Activated CD4-positive, alpha-beta memory T cell treated with anti-CD3 and anti-CD28 coated beads, Interleukin-2, amount 10 ng/mL, durations not matched to agents 7 days and 5 days (primary cell): ENCODE measurements around the gene ANKRD34C. TPM values are rescaled to one million over a fixed set of nuclear protein-coding genes. Genes with fewer than 3 reads are reported as not detected.

Experiments used
- CTCF ChIA-PET: fragments of 350-600 bp; sonication (Branson Sonifier 250); formaldehyde crosslinking; loops from one replicate; lab custom pipeline; 2021; ENCODE audit warnings: antibody characterized with exemption, inconsistent platforms; lab: Charles Lee
- POLR2A ChIA-PET: fragments of 350-600 bp; sonication (Branson Sonifier 250); formaldehyde crosslinking; loops from one replicate; lab custom pipeline; 2021; ENCODE audit warnings: antibody characterized with exemption; lab: Charles Lee
- DNase-seq: peaks from one replicate; pipeline ENCODE4 v3.0.0-alpha.2; 2020
- H3K27ac Mint-ChIP-seq: one replicate; pipeline ENCODE4 v1.8.0; 2021; ENCODE audit warnings: mild to moderate bottlenecking, mixed read lengths
- H3K27me3 Mint-ChIP-seq: one replicate; pipeline ENCODE4 v1.8.0; 2021; ENCODE audit warnings: mixed read lengths
- H3K36me3 Mint-ChIP-seq: one replicate; pipeline ENCODE4 v1.8.0; 2021; ENCODE audit warnings: low read depth, mixed read lengths
- H3K4me1 Mint-ChIP-seq: one replicate; pipeline ENCODE4 v1.8.0; 2021; ENCODE audit warnings: mixed read lengths
- H3K4me3 Mint-ChIP-seq: one replicate; pipeline ENCODE4 v1.8.0; 2021; ENCODE audit warnings: mild to moderate bottlenecking, mixed read lengths
- H3K9me3 Mint-ChIP-seq: one replicate; pipeline ENCODE4 v1.8.0; 2021; ENCODE audit warnings: mixed read lengths
- total RNA-seq, 2 experiments: library from RNA; stranded (reverse); gene quantifications; one replicate each; pipeline ENCODE4 v1.2.3, GENCODE V29; 2021

ANKRD34C gene
- total RNA-seq, 2 experiments from 2014 or later, result not detected

DNA sequence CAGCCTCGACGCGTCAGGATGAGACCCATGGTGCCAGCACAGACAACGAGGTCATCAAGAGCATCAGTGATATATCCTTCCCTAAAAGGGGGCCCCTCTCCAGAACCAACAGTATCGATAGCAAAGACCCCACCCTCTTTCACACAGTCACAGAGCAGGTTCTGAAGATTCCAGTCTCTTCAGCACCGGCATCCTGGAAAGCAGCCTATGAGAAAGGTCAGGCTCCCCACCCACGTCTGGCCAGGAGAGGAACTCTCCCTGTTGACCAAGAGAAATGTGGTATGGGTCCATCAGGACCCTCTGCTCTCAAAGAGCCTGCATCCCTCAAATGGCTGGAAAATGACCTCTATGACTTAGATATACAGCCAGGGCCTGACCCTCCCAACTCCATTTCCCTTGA, 11.6 kb downstream of the ANKRD34C start:
- no peak overlapping the region for H3K4me3 Mint-ChIP-seq
- no peak for DNase-seq
- H3K9me3 Mint-ChIP-seq, result no peaks in the 10 kb centered on the region
- H3K4me1 Mint-ChIP-seq, result no peaks in the 10 kb centered on the region
- H3K27ac Mint-ChIP-seq, result no peak overlapping the region
- no peaks in the 10 kb centered on the region for H3K36me3 Mint-ChIP-seq
- CTCF ChIA-PET, result no interaction called here
- POLR2A ChIA-PET, result no interaction called here
- peaks cover 22% of the 10 kb centered on the region for H3K27me3 Mint-ChIP-seq

DNA sequence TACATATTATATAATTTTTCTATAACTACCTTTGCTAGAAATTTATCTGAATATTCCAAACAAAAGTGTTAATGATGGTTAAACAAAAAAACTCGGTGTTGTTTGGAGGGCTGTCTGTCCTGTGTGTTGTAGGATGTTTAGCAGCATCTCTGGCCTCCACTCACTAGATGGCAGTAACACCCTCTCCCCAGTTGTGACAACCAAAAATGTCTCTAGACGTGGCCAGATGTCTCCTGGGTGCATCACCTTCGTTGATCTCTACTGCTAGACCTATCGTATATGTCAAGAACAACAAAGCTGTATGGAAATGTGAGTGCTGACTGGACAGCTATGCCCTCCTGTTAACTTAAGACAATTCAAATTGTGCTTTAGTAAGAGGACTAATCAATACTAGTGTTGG, 14.1 kb downstream of the ANKRD34C start:
- no peak for DNase-seq
- POLR2A ChIA-PET, result interaction anchor here (1.1 kb wide), 1 partner anchor 15 kb away, joined by 5 read pairs; the partner anchor contains the start of gene TMED3
- Mint-ChIP-seq H3K4me3 (no peak overlapping the region), H3K27ac (no peak overlapping the region), H3K36me3 (no peaks in the 10 kb centered on the region), H3K9me3 (no peaks in the 10 kb centered on the region), H3K27me3 (peaks cover 31% of the 10 kb centered on the region), H3K4me1 (no peaks in the 10 kb centered on the region)
- CTCF ChIA-PET, result interaction anchor here (1.2 to 1.4 kb wide), 2 partner anchors 14 to 299 kb away, joined by 3 to 4 read pairs; partner anchors contain the start of gene TMED3

- H3K36me3 Mint-ChIP-seq, result no peaks in the 10 kb centered on the region
- CTCF ChIA-PET, result interaction anchor here (0.7 kb wide), 1 partner anchor 15 kb away, joined by 3 read pairs; no protein-coding TSS in a partner anchor
These were observed 16.8 kb downstream of the ANKRD34C start for GRCh38 chr15:79299126-79299840.

GRCh38 chr15:79299841-79300235, 17.3 kb downstream of the ANKRD34C start:
- Mint-ChIP-seq H3K4me3 (no peak overlapping the region), H3K4me1 (no peaks in the 10 kb centered on the region), H3K9me3 (no peaks in the 10 kb centered on the region), H3K27ac (no peak overlapping the region), H3K36me3 (no peaks in the 10 kb centered on the region), H3K27me3 (peaks cover 53% of the 10 kb centered on the region)
- no peak for DNase-seq
- ChIA-PET POLR2A (no interaction called here), CTCF (no interaction called here)

More at GRCh38 chr15:79299126-79299840, 16.8 kb downstream of the ANKRD34C start:
- DNase-seq, result no peak
- no peak overlapping the region for H3K4me3 Mint-ChIP-seq
- POLR2A ChIA-PET, result no interaction called here
- H3K27ac Mint-ChIP-seq, result no peak overlapping the region
- H3K9me3 Mint-ChIP-seq, result no peaks in the 10 kb centered on the region
- H3K4me1 Mint-ChIP-seq, result no peaks in the 10 kb centered on the region
- peaks cover 48% of the 10 kb centered on the region for H3K27me3 Mint-ChIP-seq

- Mint-ChIP-seq H3K36me3 (no peaks in the 10 kb centered on the region), H3K4me3 (no peak overlapping the region), H3K4me1 (peaks cover 14% of the 10 kb centered on the region), H3K27me3 (peaks cover 45% of the 10 kb centered on the region), H3K27ac (no peak overlapping the region), H3K9me3 (no peaks in the 10 kb centered on the region)
- DNase-seq, result no peak
- POLR2A ChIA-PET, result no interaction called here
- CTCF ChIA-PET, result no interaction called here
These were observed 24.7 kb downstream of the ANKRD34C start for GRCh38 chr15:79307251-79307650.

GRCh38 chr15:79308874-79309273, 26.4 kb downstream of the ANKRD34C start:
- Mint-ChIP-seq H3K36me3 (peaks cover 10% of the 10 kb centered on the region), H3K9me3 (no peaks in the 10 kb centered on the region), H3K27me3 (peaks cover 36% of the 10 kb centered on the region), H3K4me1 (peaks cover 29% of the 10 kb centered on the region), H3K27ac (no peak overlapping the region), H3K4me3 (no peak overlapping the region)
- POLR2A ChIA-PET, result no interaction called here
- CTCF ChIA-PET, result no interaction called here
- DNase-seq, result no peak

DNA sequence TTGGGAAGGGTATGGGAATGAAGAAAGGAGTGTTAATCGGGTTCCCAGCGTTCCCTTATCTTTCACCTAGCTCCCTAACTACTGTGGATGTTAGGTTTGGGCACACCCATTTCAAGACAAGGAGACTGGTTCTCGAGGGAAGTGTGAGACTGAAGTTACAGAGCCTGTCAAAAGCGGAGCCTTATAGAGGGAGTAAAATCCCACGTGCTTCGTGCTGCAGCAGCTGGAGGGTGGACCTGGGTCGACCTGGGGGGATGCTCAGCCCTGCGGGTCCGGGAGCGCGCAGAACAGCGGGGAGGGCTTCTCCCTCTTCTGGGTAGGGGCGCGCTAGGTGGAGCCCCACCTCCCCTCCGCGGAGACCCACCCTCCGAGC, 28.1 kb downstream of the ANKRD34C start:
- H3K36me3 Mint-ChIP-seq, result peaks cover 25% of the 10 kb centered on the region
- DNase-seq, result no peak
- peaks cover 33% of the 10 kb centered on the region for H3K4me1 Mint-ChIP-seq
- H3K4me3 Mint-ChIP-seq, result peak overlapping the region; percentile 74
- no peaks in the 10 kb centered on the region for H3K9me3 Mint-ChIP-seq
- CTCF ChIA-PET, result interaction anchor here (0.6 to 1.6 kb wide), 8 partner anchors 13 to 543 kb away, joined by 3 to 9 read pairs (median 4); no protein-coding TSS in a partner anchor
- H3K27me3 Mint-ChIP-seq, result peaks cover 23% of the 10 kb centered on the region
- H3K27ac Mint-ChIP-seq, result peak overlapping the region; percentile 28
- POLR2A ChIA-PET, result interaction anchor here (0.6 to 1.8 kb wide), 2 partner anchors 11 to 1392 kb away, joined by 3 to 9 read pairs; no protein-coding TSS in a partner anchor

- peak within 1 kb of the TSS; percentile 57 for H3K27ac Mint-ChIP-seq
- H3K27me3 Mint-ChIP-seq, result peaks cover 20% of the 10 kb centered on the region
- H3K36me3 Mint-ChIP-seq, result peaks cover 30% of the 10 kb centered on the region
- POLR2A ChIA-PET, result interaction anchor here (0.6 to 1.8 kb wide), 5 partner anchors 10 to 1391 kb away, joined by 3 to 9 read pairs (median 4); no protein-coding TSS in a partner anchor
- peaks cover 33% of the 10 kb centered on the region for H3K4me1 Mint-ChIP-seq
- CTCF ChIA-PET, result interaction anchor here (0.6 to 1.6 kb wide), 8 partner anchors 13 to 542 kb away, joined by 3 to 9 read pairs (median 4); no protein-coding TSS in a partner anchor
- peak; percentile 87 for DNase-seq
- peak within 1 kb of the TSS; percentile 85 for H3K4me3 Mint-ChIP-seq
- no peaks in the 10 kb centered on the region for H3K9me3 Mint-ChIP-seq
These were observed 28.7 kb downstream of the ANKRD34C start, which contains the start of gene TMED3 for GRCh38 chr15:79310985-79311900. TMED3 (plus strand) TSS chr15:79311112; CDS start chr15:79311250, 138 bp downstream.

DNA sequence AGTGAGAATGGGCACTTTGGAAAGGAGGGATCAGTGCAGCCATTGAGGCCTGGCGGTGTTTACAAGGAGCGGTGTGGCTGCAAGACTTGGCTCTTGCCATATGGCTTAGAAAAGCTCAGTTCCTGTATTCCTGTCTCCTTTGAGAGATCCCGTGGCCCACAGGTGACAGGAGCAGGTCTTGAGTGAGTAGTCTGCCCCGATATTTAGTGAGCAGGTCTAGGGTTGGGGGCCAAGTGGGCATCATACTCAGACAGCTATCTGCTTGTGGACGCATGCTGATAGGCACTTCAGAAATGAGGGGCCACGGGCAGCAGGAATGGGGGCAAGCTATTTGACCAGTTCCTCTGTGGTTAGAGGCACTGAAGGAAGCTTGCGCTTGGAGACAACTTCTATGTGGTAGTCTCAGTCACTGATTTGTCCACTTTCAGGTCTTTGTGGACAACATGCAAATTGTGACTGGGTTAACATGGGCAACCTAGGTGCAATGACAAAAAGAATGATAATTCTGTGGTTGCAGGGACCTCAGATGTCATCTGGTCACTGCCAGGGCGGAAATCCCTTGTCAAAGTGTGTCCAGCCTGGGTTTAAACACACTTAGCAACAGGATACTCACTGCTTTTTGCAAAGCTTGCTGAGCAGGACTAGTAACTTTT, 29.5 kb downstream of the ANKRD34C start:
- H3K9me3 Mint-ChIP-seq, result no peaks in the 10 kb centered on the region
- no peak for DNase-seq
- ChIA-PET POLR2A (interaction anchor here (1.0 to 1.8 kb wide), 4 partner anchors 10 to 584 kb away, joined by 3 to 9 read pairs (median 4); no protein-coding TSS in a partner anchor), CTCF (interaction anchor here (1.0 to 1.6 kb wide), 2 partner anchors 28 to 284 kb away, joined by 3 to 4 read pairs; no protein-coding TSS in a partner anchor)
- H3K36me3 Mint-ChIP-seq, result peaks cover 38% of the 10 kb centered on the region
- peak overlapping the region; percentile 85 for H3K4me3 Mint-ChIP-seq
- H3K4me1 Mint-ChIP-seq, result peaks cover 33% of the 10 kb centered on the region
- H3K27ac Mint-ChIP-seq, result peak overlapping the region; percentile 57
- H3K27me3 Mint-ChIP-seq, result peaks cover 19% of the 10 kb centered on the region

DNA sequence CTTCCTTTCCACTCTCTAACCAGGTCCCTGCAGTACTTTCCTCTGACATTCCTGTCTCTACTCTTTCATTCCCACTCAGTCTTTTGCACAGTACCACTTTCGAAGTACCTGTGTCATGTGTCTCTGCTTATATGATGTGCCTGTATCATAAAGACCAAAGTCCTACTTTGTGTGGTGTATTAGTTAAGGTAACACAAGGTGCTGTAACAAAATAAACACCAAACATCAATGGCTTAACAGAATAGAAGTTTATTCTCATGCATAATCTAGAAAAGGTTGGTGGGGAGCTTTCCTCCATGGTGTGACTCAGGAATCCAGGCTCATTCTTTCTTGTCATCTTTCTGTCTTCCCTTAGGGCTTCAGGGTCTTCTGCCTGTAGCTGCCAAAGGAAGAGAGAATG, 31.7 kb downstream of the ANKRD34C start:
- POLR2A ChIA-PET, result no interaction called here
- Mint-ChIP-seq H3K27me3 (no peaks in the 10 kb centered on the region), H3K27ac (no peak overlapping the region), H3K36me3 (peaks cover 56% of the 10 kb centered on the region), H3K9me3 (no peaks in the 10 kb centered on the region), H3K4me3 (no peak overlapping the region), H3K4me1 (peaks cover 41% of the 10 kb centered on the region)
- no peak for DNase-seq
- CTCF ChIA-PET, result interaction anchor here (0.6 kb wide), 1 partner anchor 15 kb away, joined by 3 read pairs; no protein-coding TSS in a partner anchor

GRCh38 chr15:79314811-79315210, 32.3 kb downstream of the ANKRD34C start:
- ChIA-PET CTCF (interaction anchor here (0.6 kb wide), 1 partner anchor 16 kb away, joined by 3 read pairs; no protein-coding TSS in a partner anchor), POLR2A (no interaction called here)
- DNase-seq, result no peak
- Mint-ChIP-seq H3K27me3 (no peaks in the 10 kb centered on the region), H3K27ac (no peak overlapping the region), H3K36me3 (peaks cover 62% of the 10 kb centered on the region), H3K4me3 (no peak overlapping the region), H3K4me1 (peaks cover 45% of the 10 kb centered on the region), H3K9me3 (no peaks in the 10 kb centered on the region)

DNA sequence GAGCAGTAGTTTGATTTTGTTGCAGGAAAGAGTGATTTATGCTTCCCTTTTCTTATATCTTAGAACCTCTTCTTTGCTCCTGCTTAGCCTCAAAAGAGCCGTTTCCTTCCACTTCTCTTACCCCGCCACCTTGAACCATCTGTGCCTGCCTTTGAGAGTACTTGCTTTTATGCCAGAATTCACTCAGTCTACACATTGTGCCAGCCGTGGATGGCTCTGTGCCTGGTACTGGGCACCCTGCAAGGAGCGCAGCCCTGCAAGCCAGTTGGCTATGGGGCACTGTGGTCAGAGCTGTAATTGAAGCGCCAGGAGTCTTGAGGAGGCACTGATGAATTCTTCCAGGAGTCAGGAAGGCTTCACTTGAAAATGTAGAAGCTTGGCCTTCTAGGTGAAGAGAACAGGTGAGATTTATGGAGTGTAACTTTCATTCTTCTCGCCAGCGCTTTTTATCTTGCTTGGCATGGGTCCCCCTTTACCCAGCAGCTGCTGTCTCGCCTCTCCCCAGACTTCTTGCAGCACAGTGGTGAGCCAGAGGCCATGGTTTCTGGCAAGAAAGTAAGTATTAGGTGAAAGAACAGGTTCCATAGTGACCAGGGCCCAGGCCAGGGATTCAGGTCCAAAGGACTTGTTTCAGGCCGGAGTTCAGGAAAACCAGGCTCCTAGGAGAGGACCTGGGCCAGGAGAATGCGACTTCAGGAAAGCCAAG, 33.3 kb downstream of the ANKRD34C start:
- ChIA-PET CTCF (no interaction called here), POLR2A (no interaction called here)
- Mint-ChIP-seq H3K4me1 (peaks cover 39% of the 10 kb centered on the region), H3K4me3 (no peak overlapping the region), H3K27me3 (no peaks in the 10 kb centered on the region), H3K36me3 (peaks cover 63% of the 10 kb centered on the region), H3K27ac (no peak overlapping the region), H3K9me3 (no peaks in the 10 kb centered on the region)
- DNase-seq, result no peak
